Measurements from ENCODE around the gene SAMM50. TPM values are rescaled to one million over a fixed set of nuclear protein-coding genes. Genes with fewer than 3 reads are reported as not detected.

The SAMM50 gene
- total RNA-seq, 1 experiment from 2014 or later = 40.8 TPM

- ChIA-PET CTCF (interaction anchor here (1.3 to 1.6 kb wide), 2 partner anchors 8 to 84 kb away, joined by 3 to 6 read pairs; no protein-coding TSS in a partner anchor), POLR2A (no interaction called here), RAD21 (ENCODE audit: low non-redundant PET in 1 of 2, low total read pairs in 2 of 2, uncharacterized antibody in 2 of 2, unreplicated experiment in 2 of 2) (no interaction called here)
- TF ChIP-seq REST (IDR thresholded peaks at IDR 0.05; ENCODE audit: low read depth) (no peak), EZH2 (IDR thresholded peaks at IDR 0.05) (no peak), SRF (IDR thresholded peaks at IDR 0.05; ENCODE audit: low read depth) (no peak), ATF3 (IDR thresholded peaks at IDR 0.05) (no peak), EGR1 (IDR thresholded peaks at IDR 0.05; ENCODE audit: low read depth) (no peak), ZNF274 (IDR thresholded peaks at IDR 0.05; ENCODE audit: low read depth, low read length) (no peak), ZBTB33 (IDR thresholded peaks at IDR 0.05; ENCODE audit: extremely low read depth, insufficient replicate concordance, low read length) (no peak), SIN3A (IDR thresholded peaks at IDR 0.05; ENCODE audit: low read depth) (no peak), CEBPB (IDR thresholded peaks at IDR 0.05; ENCODE audit: low read depth) (no peak), CBX3 (IDR thresholded peaks at IDR 0.05; ENCODE audit: low read depth) (no peak), ZFX (IDR thresholded peaks at IDR 0.05) (no peak), CTCF (IDR thresholded peaks at IDR 0.05 in 2 of 3, conservative IDR thresholded peaks at IDR 0.05 in 1 of 3; ENCODE audit: borderline replicate concordance in 1 of 3, insufficient read depth in 1 of 3, low read depth in 2 of 3, low read length in 2 of 3) (no peak), JUND (IDR thresholded peaks at IDR 0.05) (no peak), SP1 (IDR thresholded peaks at IDR 0.05; ENCODE audit: low read depth) (no peak)
- H2AFZ ChIP-seq (ENCODE audit: low read depth, low read length, poor library complexity, severe bottlenecking) = no peak overlapping the region
- ATAC-seq = no peak
- H3K4me1 ChIP-seq (ENCODE audit: control insufficient read depth in 1 of 2, insufficient read depth in 2 of 2, low read length in 2 of 2) = no peaks in the 10 kb centered on the region
- H4K20me1 ChIP-seq (ENCODE audit: insufficient read depth) = no peaks in the 10 kb centered on the region
- H3K4me2 ChIP-seq (ENCODE audit: low read length) = no peak overlapping the region
- DNase-seq (ENCODE audit: low read depth, low spot score) = no peak
- no TSS peak for BruUV-seq (replicated peaks)
- H3K9me3 ChIP-seq (ENCODE audit: control insufficient read depth in 1 of 2, insufficient read depth in 1 of 2, low read depth in 1 of 2, low read length in 2 of 2) = no peaks in the 10 kb centered on the region
- no peaks in the 10 kb centered on the region for H3K79me2 ChIP-seq (ENCODE audit: insufficient read depth, low read length)
- peaks cover 0 to 6% of the 10 kb centered on the region in 2 experiments; a peak in 2 of 4 replicates for H3K36me3 ChIP-seq (ENCODE audit: control insufficient read depth in 1 of 2, insufficient read depth in 2 of 2, low read length in 2 of 2)
- no peak overlapping the region for H3K9ac ChIP-seq (ENCODE audit: low read length)
- no peak overlapping the region for H3K27ac ChIP-seq (ENCODE audit: low read depth, low read length)
- H3K9me2 ChIP-seq (ENCODE audit: insufficient read depth) = no peaks in the 10 kb centered on the region
- no peaks in the 10 kb centered on the region for H3K27me3 ChIP-seq (ENCODE audit: insufficient read depth, low read length)
- H3K4me3 ChIP-seq (replicated peaks in 1 of 2; ENCODE audit: low read depth in 1 of 2, low read length in 2 of 2) = no peak overlapping the region
- intact Hi-C loops (cut with micrococcal nuclease) = no loop called here
Measured at GRCh38 chr22:44001521-44001920, 46.3 kb downstream of the SAMM50 start.
